Sigmoid colon (tissue), 4 donors: ENCODE results near the gene SURF1.

Source experiments
- CTCF ChIP-seq, 4 experiments: fragments of 450-650 bp in 3 of 4; fragments of 200-600 bp in 1 of 4; IDR thresholded peaks; one replicate each; pipeline ENCODE4 v1.5.1; 2016 to 2019; ENCODE audit warnings: antibody characterized with exemption in 4 of 4, mild to moderate bottlenecking in 3 of 4, moderate library complexity in 2 of 4
- EP300 ChIP-seq, 4 donors: sonication (generic); formaldehyde crosslinking; IDR thresholded peaks; one replicate each; pipeline ENCODE4 v1.6.1; 2017; ENCODE audit warnings: antibody characterized with exemption in 4 of 4
- POLR2AphosphoS5 ChIP-seq, 4 donors: sonication (generic); formaldehyde crosslinking; IDR thresholded peaks; one replicate each; pipeline ENCODE4 v1.6.1; 2017; ENCODE audit warnings: antibody characterized with exemption in 4 of 4

- TF ChIP-seq EP300 (IDR thresholded peaks at IDR 0.05) (no peak), CTCF (IDR thresholded peaks at IDR 0.05) (no peak), POLR2AphosphoS5 (IDR thresholded peaks at IDR 0.05) (no peak)
These were observed 12.1 kb upstream of the SURF1 start for GRCh38 chr9:133368249-133368881.
